Activated T-cell treated with anti-CD3 and anti-CD28 coated beads, Interleukin-2, amount 50 U/mL, for 4 hours (primary cell): ENCODE results near the gene AAMP. TPM values are rescaled to one million over a fixed set of nuclear protein-coding genes. Genes with fewer than 3 reads are reported as not detected.
A peak's percentile ranks its signal among the peaks of the same experiment; 100 is the strongest.
"Not testable (repeated sequence)": the region's sequence is repeated elsewhere in the genome, so short reads cannot be mapped to it uniquely, and the experiment has no call there.

Source experiments
- ATAC-seq, 2 donors: fragments of 200-7000 bp; cut with Tn5 transposase; one replicate each; pipeline ENCODE4 v1.10.0; 2021
- DNase-seq: peaks from one replicate; pipeline ENCODE4 v3.0.0-alpha.2; 2020
- H3K27me3 Mint-ChIP-seq: one replicate; pipeline ENCODE4 v1.8.0; 2021; ENCODE audit warnings: low read depth, mixed read lengths
- H3K36me3 Mint-ChIP-seq: one replicate; pipeline ENCODE4 v1.8.0; 2022; ENCODE audit warnings: mixed read lengths; ENCODE audit not compliant: insufficient read depth
- H3K4me1 Mint-ChIP-seq: one replicate; pipeline ENCODE4 v1.8.0; 2021; ENCODE audit warnings: low read depth, mixed read lengths
- H3K4me3 Mint-ChIP-seq: one replicate; pipeline ENCODE4 v1.8.0; 2021; ENCODE audit warnings: mild to moderate bottlenecking, moderate library complexity, mixed read lengths
- H3K9me3 Mint-ChIP-seq: one replicate; pipeline ENCODE4 v1.8.0; 2021; ENCODE audit warnings: mixed read lengths
- total RNA-seq, 3 donors: library from RNA; stranded (reverse); gene quantifications; one replicate each; pipeline ENCODE4 v1.2.1, GENCODE V29; 2021

The AAMP gene
- 100 to 1,000 TPM; 128 to 142 (median 131) TPM for total RNA-seq

GRCh38 chr2:218269900-218270720 is at the start of gene AAMP, which contains the start of gene PNKD:
Gene AAMP, minus strand, starts transcription at chr2:218270137. Its CDS starts 51 bp downstream, at chr2:218270086.
Gene PNKD, plus strand, starts transcription at chr2:218270519. Its CDS starts 17 bp downstream, at chr2:218270536.
- Mint-ChIP-seq H3K36me3 (peaks cover 34% of the 10 kb centered on the region), H3K4me3 (peak within 1 kb of the TSS; percentile 97), H3K9me3 (no peaks in the 10 kb centered on the region), H3K27me3 (no peaks in the 10 kb centered on the region), H3K4me1 (peaks cover 44% of the 10 kb centered on the region)
- peak; percentile 100 for DNase-seq
- peak; percentile 91 to 93 for ATAC-seq

GRCh38 chr2:218318241-218318640 is 48.3 kb upstream of the AAMP start:
- Mint-ChIP-seq H3K9me3 (no peaks in the 10 kb centered on the region), H3K36me3 (no peaks in the 10 kb centered on the region), H3K27me3 (no peaks in the 10 kb centered on the region), H3K4me1 (peaks cover 42% of the 10 kb centered on the region), H3K4me3 (no peak overlapping the region)
- no peak for DNase-seq
- no peak for ATAC-seq

GRCh38 chr2:218317835-218318234 is 47.9 kb upstream of the AAMP start:
- Mint-ChIP-seq H3K9me3 (no peaks in the 10 kb centered on the region), H3K4me3 (no peak overlapping the region), H3K36me3 (no peaks in the 10 kb centered on the region), H3K27me3 (no peaks in the 10 kb centered on the region), H3K4me1 (peaks cover 42% of the 10 kb centered on the region)
- DNase-seq (no peak), ATAC-seq (no peak)

GRCh38 chr2:218317303-218317630 is 47.3 kb upstream of the AAMP start:
- Mint-ChIP-seq H3K4me1 (peaks cover 37% of the 10 kb centered on the region), H3K36me3 (no peaks in the 10 kb centered on the region), H3K27me3 (no peaks in the 10 kb centered on the region), H3K4me3 (no peak overlapping the region), H3K9me3 (no peaks in the 10 kb centered on the region)
- DNase-seq (no peak), ATAC-seq (no peak)

- H3K4me1 Mint-ChIP-seq = peaks cover 28% of the 10 kb centered on the region
- DNase-seq (no peak), ATAC-seq (no peak)
- H3K4me3 Mint-ChIP-seq = no peak overlapping the region
- no peaks in the 10 kb centered on the region for H3K27me3 Mint-ChIP-seq
- no peaks in the 10 kb centered on the region for H3K9me3 Mint-ChIP-seq
- H3K36me3 Mint-ChIP-seq = no peaks in the 10 kb centered on the region
Observed at GRCh38 chr2:218315397-218315796, 45.5 kb upstream of the AAMP start.

GRCh38 chr2:218314764-218315163 is 44.8 kb upstream of the AAMP start:
- H3K4me1 Mint-ChIP-seq = peaks cover 28% of the 10 kb centered on the region
- not testable (repeated sequence) for H3K27me3 Mint-ChIP-seq, H3K9me3 Mint-ChIP-seq, H3K4me3 Mint-ChIP-seq, H3K36me3 Mint-ChIP-seq, DNase-seq, ATAC-seq

- peaks cover 2% of the 10 kb centered on the region for H3K27me3 Mint-ChIP-seq
- DNase-seq (no peak), ATAC-seq (no peak)
- H3K36me3 Mint-ChIP-seq = no peaks in the 10 kb centered on the region
- no peak overlapping the region for H3K4me3 Mint-ChIP-seq
- peaks cover 25% of the 10 kb centered on the region for H3K4me1 Mint-ChIP-seq
- H3K9me3 Mint-ChIP-seq = no peaks in the 10 kb centered on the region
Observed at GRCh38 chr2:218313356-218313755, 43.4 kb upstream of the AAMP start.

- DNase-seq (no peak), ATAC-seq (no peak)
- Mint-ChIP-seq H3K36me3 (no peaks in the 10 kb centered on the region), H3K27me3 (peaks cover 2% of the 10 kb centered on the region), H3K4me3 (no peak overlapping the region), H3K9me3 (no peaks in the 10 kb centered on the region), H3K4me1 (peaks cover 17% of the 10 kb centered on the region)
Observed at GRCh38 chr2:218312267-218312756, 42.4 kb upstream of the AAMP start.

- DNase-seq, H3K9me3 Mint-ChIP-seq, H3K4me3 Mint-ChIP-seq, ATAC-seq, H3K27me3 Mint-ChIP-seq, H3K36me3 Mint-ChIP-seq: not testable (repeated sequence)
- H3K4me1 Mint-ChIP-seq = peaks cover 11% of the 10 kb centered on the region
Observed at GRCh38 chr2:218311541-218312266, 41.8 kb upstream of the AAMP start.

- H3K4me3 Mint-ChIP-seq = no peak overlapping the region
- DNase-seq (no peak), ATAC-seq (no peak)
- no peaks in the 10 kb centered on the region for H3K9me3 Mint-ChIP-seq
- H3K36me3 Mint-ChIP-seq = no peaks in the 10 kb centered on the region
- peaks cover 2% of the 10 kb centered on the region for H3K27me3 Mint-ChIP-seq
- peaks cover 5% of the 10 kb centered on the region for H3K4me1 Mint-ChIP-seq
Observed at GRCh38 chr2:218310853-218311540, 41.1 kb upstream of the AAMP start.

- Mint-ChIP-seq H3K27me3 (peaks cover 2% of the 10 kb centered on the region), H3K4me1 (no peaks in the 10 kb centered on the region), H3K4me3 (no peak overlapping the region), H3K36me3 (no peaks in the 10 kb centered on the region), H3K9me3 (no peaks in the 10 kb centered on the region)
- ATAC-seq (no peak), DNase-seq (no peak)
Observed at GRCh38 chr2:218307415-218308090, 37.6 kb upstream of the AAMP start.

- Mint-ChIP-seq H3K27me3 (peaks cover 2% of the 10 kb centered on the region), H3K9me3 (no peaks in the 10 kb centered on the region), H3K4me3 (no peak overlapping the region), H3K4me1 (peaks cover 2% of the 10 kb centered on the region), H3K36me3 (no peaks in the 10 kb centered on the region)
- ATAC-seq (no peak), DNase-seq (no peak)
Observed at GRCh38 chr2:218306184-218306920, 36.4 kb upstream of the AAMP start.

GRCh38 chr2:218305383-218305782 is 35.4 kb upstream of the AAMP start:
- DNase-seq (no peak), ATAC-seq (no peak)
- Mint-ChIP-seq H3K9me3 (no peaks in the 10 kb centered on the region), H3K36me3 (no peaks in the 10 kb centered on the region), H3K27me3 (peaks cover 2% of the 10 kb centered on the region), H3K4me3 (no peak overlapping the region), H3K4me1 (peaks cover 4% of the 10 kb centered on the region)
